PFSK-1 (cell line): ENCODE results near the gene UBAC2.

Experiments used
- FOXP2 ChIP-seq: optimal IDR thresholded peaks from 2 replicates; pipeline ENCODE3; 2011; ENCODE audit warnings: borderline replicate concordance, control low read depth, inconsistent platforms; ENCODE audit not compliant: insufficient read depth; ENCODE audit errors: extremely low read length, extremely low read depth
- POLR2AphosphoS5 ChIP-seq: IDR thresholded peaks from 2 replicates; pipeline ENCODE4 v1.6.1; 2012; ENCODE audit warnings: low read depth, mild to moderate bottlenecking, control low read depth, low read length, moderate library complexity
- SIN3A ChIP-seq: IDR thresholded peaks from 2 replicates; pipeline ENCODE4 v1.6.1; 2012; ENCODE audit warnings: mild to moderate bottlenecking, low read length, moderate library complexity, borderline replicate concordance; ENCODE audit not compliant: insufficient read depth
- TAF1 ChIP-seq: IDR thresholded peaks from 2 replicates; pipeline ENCODE4 v1.6.1; 2012; ENCODE audit warnings: low read length, control low read depth, borderline replicate concordance; ENCODE audit not compliant: insufficient read depth
- TF ChIP-seq, protein P1 (sequence below), 2 experiments: IDR thresholded peaks; 2 replicates each; pipeline versions ENCODE4 v1.6.1 to v1.8.0; 2011 to 2012; ENCODE audit warnings: low read depth in 2 of 2, low read length in 2 of 2, control low read depth in 1 of 2, inconsistent platforms in 1 of 2, mild to moderate bottlenecking in 1 of 2, moderate library complexity in 1 of 2; ENCODE audit not compliant: insufficient read depth in 1 of 2

The UBAC2 gene

DNA sequence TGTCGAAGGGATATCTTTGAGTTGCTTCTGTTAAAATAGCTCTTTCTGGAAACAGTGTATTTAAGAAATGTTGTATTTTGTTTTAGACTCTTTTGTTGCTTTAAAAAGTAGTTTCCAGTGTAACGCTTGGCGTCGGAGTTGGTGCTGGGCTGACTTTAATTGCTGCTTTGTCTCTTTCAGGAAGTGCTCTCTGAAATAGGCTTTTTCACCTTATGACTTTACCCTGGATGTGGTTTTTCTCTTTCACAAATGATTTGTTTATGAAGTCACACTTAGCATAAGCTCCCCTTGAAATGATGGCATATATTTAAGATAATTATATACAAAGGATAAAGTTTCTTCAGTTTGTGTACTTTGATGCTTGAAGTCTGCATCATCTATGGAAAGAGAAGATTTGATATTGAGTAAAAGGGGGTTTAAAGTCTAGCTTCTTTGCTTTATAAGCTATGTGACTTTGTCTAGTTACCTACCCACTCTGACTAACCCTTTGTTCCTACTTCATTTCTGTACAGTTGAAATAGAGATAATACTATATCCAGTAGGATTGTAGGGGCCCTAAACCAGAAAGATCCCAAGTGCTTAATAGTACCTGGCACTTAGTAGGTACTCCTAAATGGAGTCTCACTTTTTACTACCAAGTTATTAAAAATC, 57.7 kb downstream of the UBAC2 start, which contains the start of gene GPR18:
Gene GPR18 (minus strand): TSS at position 170 of the 651 bp plus-strand sequence. CDS start 2,507 bp downstream, outside the sequence.
- TF ChIP-seq TAF1 (no peak), POLR2AphosphoS5 (no peak), SIN3A (no peak), FOXP2 (no peak)
- TF ChIP-seq, protein P1, sequence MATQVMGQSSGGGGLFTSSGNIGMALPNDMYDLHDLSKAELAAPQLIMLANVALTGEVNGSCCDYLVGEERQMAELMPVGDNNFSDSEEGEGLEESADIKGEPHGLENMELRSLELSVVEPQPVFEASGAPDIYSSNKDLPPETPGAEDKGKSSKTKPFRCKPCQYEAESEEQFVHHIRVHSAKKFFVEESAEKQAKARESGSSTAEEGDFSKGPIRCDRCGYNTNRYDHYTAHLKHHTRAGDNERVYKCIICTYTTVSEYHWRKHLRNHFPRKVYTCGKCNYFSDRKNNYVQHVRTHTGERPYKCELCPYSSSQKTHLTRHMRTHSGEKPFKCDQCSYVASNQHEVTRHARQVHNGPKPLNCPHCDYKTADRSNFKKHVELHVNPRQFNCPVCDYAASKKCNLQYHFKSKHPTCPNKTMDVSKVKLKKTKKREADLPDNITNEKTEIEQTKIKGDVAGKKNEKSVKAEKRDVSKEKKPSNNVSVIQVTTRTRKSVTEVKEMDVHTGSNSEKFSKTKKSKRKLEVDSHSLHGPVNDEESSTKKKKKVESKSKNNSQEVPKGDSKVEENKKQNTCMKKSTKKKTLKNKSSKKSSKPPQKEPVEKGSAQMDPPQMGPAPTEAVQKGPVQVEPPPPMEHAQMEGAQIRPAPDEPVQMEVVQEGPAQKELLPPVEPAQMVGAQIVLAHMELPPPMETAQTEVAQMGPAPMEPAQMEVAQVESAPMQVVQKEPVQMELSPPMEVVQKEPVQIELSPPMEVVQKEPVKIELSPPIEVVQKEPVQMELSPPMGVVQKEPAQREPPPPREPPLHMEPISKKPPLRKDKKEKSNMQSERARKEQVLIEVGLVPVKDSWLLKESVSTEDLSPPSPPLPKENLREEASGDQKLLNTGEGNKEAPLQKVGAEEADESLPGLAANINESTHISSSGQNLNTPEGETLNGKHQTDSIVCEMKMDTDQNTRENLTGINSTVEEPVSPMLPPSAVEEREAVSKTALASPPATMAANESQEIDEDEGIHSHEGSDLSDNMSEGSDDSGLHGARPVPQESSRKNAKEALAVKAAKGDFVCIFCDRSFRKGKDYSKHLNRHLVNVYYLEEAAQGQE (IDR thresholded peaks at IDR 0.05; ENCODE audit: insufficient read depth in 1 of 2, low read depth in 2 of 2, low read length in 2 of 2), result no peak

- TF ChIP-seq SIN3A, result no peak
- TF ChIP-seq FOXP2, result no peak
- TF ChIP-seq TAF1, result no peak
- TF ChIP-seq POLR2AphosphoS5, result no peak
- TF ChIP-seq, protein P1 (IDR thresholded peaks at IDR 0.05; ENCODE audit: insufficient read depth in 1 of 2, low read depth in 2 of 2, low read length in 2 of 2), result no peak
Measured at GRCh38 chr13:99258946-99259345, 58.3 kb downstream of the UBAC2 start.

GRCh38 chr13:99260216-99260615, 59.6 kb downstream of the UBAC2 start:
- TF ChIP-seq TAF1 (no peak), SIN3A (no peak), POLR2AphosphoS5 (no peak), FOXP2 (no peak)
- TF ChIP-seq, protein P1 (IDR thresholded peaks at IDR 0.05; ENCODE audit: insufficient read depth in 1 of 2, low read depth in 2 of 2, low read length in 2 of 2), result no peak

GRCh38 chr13:99261059-99261458, 60.4 kb downstream of the UBAC2 start:
- no peak for TF ChIP-seq SIN3A
- TF ChIP-seq FOXP2, result no peak
- no peak for TF ChIP-seq POLR2AphosphoS5
- TF ChIP-seq, protein P1 (IDR thresholded peaks at IDR 0.05; ENCODE audit: insufficient read depth in 1 of 2, low read depth in 2 of 2, low read length in 2 of 2), result no peak
- TF ChIP-seq TAF1, result no peak
